HG03432 (cell line): ENCODE results near the gene RBM44.
"Not testable (repeated sequence)": the region's sequence is repeated elsewhere in the genome, so short reads cannot be mapped to it uniquely, and the experiment has no call there.

ENCODE experiments used
- ATAC-seq: cut with Tn5 transposase; IDR thresholded peaks from one replicate; pipeline ENCODE4 v1.9.1; 2021; ENCODE audit warnings: mild to moderate bottlenecking, moderate library complexity; ENCODE audit not compliant: unreplicated experiment

RBM44 gene

GRCh38 chr2:237854295-237854694 lies 55.7 kb downstream of the RBM44 start:
- no peak for ATAC-seq

GRCh38 chr2:237857791-237858190 lies 59.2 kb downstream of the RBM44 start:
- no peak for ATAC-seq

GRCh38 chr2:237858294-237859081 lies 59.9 kb downstream of the RBM44 start:
- ATAC-seq: no peak

GRCh38 chr2:237859082-237859433 lies 60.5 kb downstream of the RBM44 start:
- ATAC-seq: no peak

GRCh38 chr2:237859533-237860272 lies 61.1 kb downstream of the RBM44 start, which contains the start of gene RAMP1:
TSS of gene RAMP1 (plus strand) at chr2:237859623. CDS start at chr2:237859676, 53 bp downstream.
- no peak for ATAC-seq

- ATAC-seq: no peak
Measured at GRCh38 chr2:237860273-237860935, 61.8 kb downstream of the RBM44 start.

GRCh38 chr2:237861875-237862527 lies 63.4 kb downstream of the RBM44 start:
- no peak for ATAC-seq

- ATAC-seq: no peak
Measured at GRCh38 chr2:237862528-237862895, 63.9 kb downstream of the RBM44 start.

- ATAC-seq: no peak
Measured at GRCh38 chr2:237863102-237863511, 64.5 kb downstream of the RBM44 start.

- ATAC-seq: no peak
Measured at GRCh38 chr2:237863689-237864443, 65.3 kb downstream of the RBM44 start.

GRCh38 chr2:237864444-237864931 lies 65.9 kb downstream of the RBM44 start:
- no peak for ATAC-seq

GRCh38 chr2:237864940-237865622 lies 66.5 kb downstream of the RBM44 start:
- ATAC-seq: no peak

- no peak for ATAC-seq
Measured at GRCh38 chr2:237865623-237866041, 67.1 kb downstream of the RBM44 start.

GRCh38 chr2:237866101-237866621 lies 67.6 kb downstream of the RBM44 start:
- no peak for ATAC-seq

- ATAC-seq: no peak
Measured at GRCh38 chr2:237867465-237867864, 68.9 kb downstream of the RBM44 start.

GRCh38 chr2:237868074-237868473 lies 69.5 kb downstream of the RBM44 start:
- ATAC-seq: not testable (repeated sequence)

GRCh38 chr2:237868631-237869342 lies 70.2 kb downstream of the RBM44 start:
- no peak for ATAC-seq

GRCh38 chr2:237869343-237870102 lies 70.9 kb downstream of the RBM44 start:
- no peak for ATAC-seq
